ENCODE data around the gene EHD2. TPM values are rescaled to one million over a fixed set of nuclear protein-coding genes. Genes with fewer than 3 reads are reported as not detected.

Gene EHD2
- total RNA-seq, 1 donor from 2014 or later: 1.4 TPM

GRCh38 chr19:47679922-47680857, 33.0 kb upstream of the EHD2 start:
- Mint-ChIP-seq H3K9me3 (no peaks in the 10 kb centered on the region), H3K27ac (no peak overlapping the region), H3K36me3 (ENCODE audit: low read depth) (peaks cover 1% of the 10 kb centered on the region), H3K27me3 (ENCODE audit: low read depth) (no peaks in the 10 kb centered on the region), H3K4me1 (ENCODE audit: low read depth) (no peaks in the 10 kb centered on the region), H3K4me3 (ENCODE audit: low read depth) (no peak overlapping the region)
- intact Hi-C loops (cut with micrococcal nuclease): no loop called here
- no peak for DNase-seq (ENCODE audit: low spot score)

DNA sequence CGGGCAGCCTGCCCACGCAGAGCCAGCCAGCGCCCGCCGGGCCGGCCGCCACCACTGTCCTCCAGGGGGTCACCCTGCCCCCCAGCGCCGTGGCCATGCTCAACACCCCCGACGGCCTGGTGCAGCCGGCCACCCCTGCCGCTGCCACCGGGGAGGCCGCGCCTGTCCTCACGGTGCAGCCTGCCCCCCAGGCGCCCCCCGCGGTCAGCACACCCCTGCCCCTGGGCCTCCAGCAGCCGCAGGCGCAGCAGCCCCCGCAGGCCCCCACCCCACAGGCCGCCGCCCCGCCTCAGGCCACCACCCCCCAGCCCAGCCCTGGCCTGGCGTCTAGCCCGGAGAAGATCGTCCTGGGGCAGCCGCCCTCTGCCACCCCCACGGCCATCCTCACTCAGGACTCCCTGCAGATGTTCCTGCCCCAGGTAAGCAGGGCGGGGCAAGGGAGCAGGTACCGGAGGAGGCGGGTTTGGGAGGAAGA, 32.3 kb upstream of the EHD2 start:
- Mint-ChIP-seq H3K9me3 (no peaks in the 10 kb centered on the region), H3K4me1 (ENCODE audit: low read depth) (no peaks in the 10 kb centered on the region), H3K27ac (no peak overlapping the region), H3K36me3 (ENCODE audit: low read depth) (no peaks in the 10 kb centered on the region), H3K4me3 (ENCODE audit: low read depth) (no peak overlapping the region), H3K27me3 (ENCODE audit: low read depth) (no peaks in the 10 kb centered on the region)
- intact Hi-C loops (cut with micrococcal nuclease): no loop called here
- DNase-seq (ENCODE audit: low spot score): no peak

DNA sequence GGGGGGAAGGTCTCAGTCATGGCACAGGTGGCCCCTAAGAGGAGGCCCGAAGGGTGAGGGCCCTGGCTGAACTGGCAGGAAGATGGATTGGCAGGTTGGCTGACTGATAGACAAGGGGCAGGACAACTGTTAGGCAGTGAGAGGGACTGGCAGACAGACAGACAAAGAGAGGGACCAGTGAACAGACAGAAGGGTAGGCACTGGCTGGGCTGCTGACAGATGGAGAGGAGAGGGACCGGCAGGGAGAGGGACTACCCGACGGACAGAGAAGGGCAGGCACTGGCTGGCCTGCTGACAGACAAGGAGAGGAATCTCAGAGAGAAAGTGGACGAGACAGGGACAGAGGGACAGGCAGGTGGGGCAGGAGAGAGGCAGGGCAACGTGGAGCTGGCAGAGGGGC, 31.8 kb upstream of the EHD2 start:
- no peak overlapping the region for H3K27ac Mint-ChIP-seq
- H3K9me3 Mint-ChIP-seq: no peaks in the 10 kb centered on the region
- no peaks in the 10 kb centered on the region for H3K27me3 Mint-ChIP-seq (ENCODE audit: low read depth)
- DNase-seq (ENCODE audit: low spot score): no peak
- H3K4me3 Mint-ChIP-seq (ENCODE audit: low read depth): no peak overlapping the region
- no peaks in the 10 kb centered on the region for H3K4me1 Mint-ChIP-seq (ENCODE audit: low read depth)
- intact Hi-C loops (cut with micrococcal nuclease): no loop called here
- no peaks in the 10 kb centered on the region for H3K36me3 Mint-ChIP-seq (ENCODE audit: low read depth)

- no peak overlapping the region for H3K4me3 Mint-ChIP-seq (ENCODE audit: low read depth)
Observed at GRCh38 chr19:47681936-47682335, 31.3 kb upstream of the EHD2 start.

DNA sequence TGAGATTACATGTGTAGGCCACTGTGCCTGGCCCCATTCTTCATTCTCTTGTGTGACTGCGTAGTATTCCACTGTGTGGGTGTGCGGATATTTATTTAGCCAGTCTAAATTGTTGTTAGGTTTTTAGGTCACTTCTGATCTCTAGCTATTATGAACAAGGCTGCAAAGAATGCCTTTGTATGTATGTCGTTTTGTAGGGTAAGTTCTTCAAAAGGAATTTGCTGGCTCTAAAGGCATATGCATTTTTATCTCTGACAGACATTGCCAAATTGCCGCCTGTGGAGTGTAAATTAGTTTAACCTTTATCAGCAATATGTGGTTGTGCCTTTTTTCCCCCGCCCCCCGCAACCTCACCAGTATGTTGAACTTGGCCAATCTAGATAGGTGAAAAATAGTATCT, 30.3 kb upstream of the EHD2 start:
- Mint-ChIP-seq H3K27ac (no peak overlapping the region), H3K9me3 (no peaks in the 10 kb centered on the region), H3K4me3 (ENCODE audit: low read depth) (no peak overlapping the region), H3K4me1 (ENCODE audit: low read depth) (no peaks in the 10 kb centered on the region), H3K36me3 (ENCODE audit: low read depth) (no peaks in the 10 kb centered on the region), H3K27me3 (ENCODE audit: low read depth) (no peaks in the 10 kb centered on the region)
- DNase-seq (ENCODE audit: low spot score): no peak
- intact Hi-C loops (cut with micrococcal nuclease): no loop called here

More at GRCh38 chr19:47681936-47682335, 31.3 kb upstream of the EHD2 start:
- intact Hi-C loops (cut with micrococcal nuclease): no loop called here
- H3K4me1 Mint-ChIP-seq (ENCODE audit: low read depth): no peaks in the 10 kb centered on the region
- no peaks in the 10 kb centered on the region for H3K27me3 Mint-ChIP-seq (ENCODE audit: low read depth)
- H3K9me3 Mint-ChIP-seq: no peaks in the 10 kb centered on the region
- no peak for DNase-seq (ENCODE audit: low spot score)
- no peaks in the 10 kb centered on the region for H3K36me3 Mint-ChIP-seq (ENCODE audit: low read depth)
- no peak overlapping the region for H3K27ac Mint-ChIP-seq

GRCh38 chr19:47686679-47687450, 26.4 kb upstream of the EHD2 start:
- intact Hi-C loops (cut with micrococcal nuclease): no loop called here
- H3K4me3 Mint-ChIP-seq (ENCODE audit: low read depth): no peak overlapping the region

GRCh38 chr19:47687906-47688305, 25.3 kb upstream of the EHD2 start:
- Mint-ChIP-seq H3K9me3 (no peaks in the 10 kb centered on the region), H3K27ac (no peak overlapping the region), H3K4me1 (ENCODE audit: low read depth) (no peaks in the 10 kb centered on the region), H3K36me3 (ENCODE audit: low read depth) (peaks cover 4% of the 10 kb centered on the region), H3K4me3 (ENCODE audit: low read depth) (no peak overlapping the region), H3K27me3 (ENCODE audit: low read depth) (no peaks in the 10 kb centered on the region)
- intact Hi-C loops (cut with micrococcal nuclease): no loop called here
- no peak for DNase-seq (ENCODE audit: low spot score)

More at GRCh38 chr19:47686679-47687450, 26.4 kb upstream of the EHD2 start:
- peaks cover 4% of the 10 kb centered on the region for H3K36me3 Mint-ChIP-seq (ENCODE audit: low read depth)
- no peak overlapping the region for H3K27ac Mint-ChIP-seq
- no peaks in the 10 kb centered on the region for H3K9me3 Mint-ChIP-seq
- H3K27me3 Mint-ChIP-seq (ENCODE audit: low read depth): no peaks in the 10 kb centered on the region
- no peaks in the 10 kb centered on the region for H3K4me1 Mint-ChIP-seq (ENCODE audit: low read depth)
- DNase-seq (ENCODE audit: low spot score): no peak

- Mint-ChIP-seq H3K36me3 (ENCODE audit: low read depth) (peaks cover 4% of the 10 kb centered on the region), H3K27ac (no peak overlapping the region), H3K4me1 (ENCODE audit: low read depth) (no peaks in the 10 kb centered on the region), H3K27me3 (ENCODE audit: low read depth) (no peaks in the 10 kb centered on the region), H3K4me3 (ENCODE audit: low read depth) (no peak overlapping the region), H3K9me3 (no peaks in the 10 kb centered on the region)
- DNase-seq (ENCODE audit: low spot score): no peak
- intact Hi-C loops (cut with micrococcal nuclease): no loop called here
Observed at GRCh38 chr19:47691090-47691489, 22.1 kb upstream of the EHD2 start.

DNA sequence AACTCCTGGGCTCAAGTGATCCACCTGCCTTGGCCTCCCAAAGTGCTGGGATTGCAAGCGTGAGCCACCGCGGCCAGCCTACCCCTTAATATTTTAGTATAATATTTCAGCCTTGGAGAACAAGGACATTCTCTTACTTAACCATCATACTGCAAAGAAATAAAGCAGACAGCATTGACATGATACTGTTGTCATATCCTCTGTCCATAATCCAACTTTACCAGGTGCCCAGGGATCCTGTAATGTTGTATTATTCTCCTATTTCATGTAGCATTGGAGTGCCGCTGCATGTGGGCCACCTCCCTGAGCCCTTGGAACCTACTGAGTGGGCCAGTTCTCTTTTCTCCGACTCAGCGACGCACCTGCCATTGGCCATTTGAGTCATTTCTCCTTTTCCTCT, 21.4 kb upstream of the EHD2 start:
- intact Hi-C loops (cut with micrococcal nuclease): no loop called here
- H3K4me1 Mint-ChIP-seq (ENCODE audit: low read depth): no peaks in the 10 kb centered on the region
- peaks cover 4% of the 10 kb centered on the region for H3K36me3 Mint-ChIP-seq (ENCODE audit: low read depth)
- H3K27me3 Mint-ChIP-seq (ENCODE audit: low read depth): no peaks in the 10 kb centered on the region
- H3K4me3 Mint-ChIP-seq (ENCODE audit: low read depth): no peak overlapping the region
- no peaks in the 10 kb centered on the region for H3K9me3 Mint-ChIP-seq
- no peak for DNase-seq (ENCODE audit: low spot score)
- no peak overlapping the region for H3K27ac Mint-ChIP-seq

DNA sequence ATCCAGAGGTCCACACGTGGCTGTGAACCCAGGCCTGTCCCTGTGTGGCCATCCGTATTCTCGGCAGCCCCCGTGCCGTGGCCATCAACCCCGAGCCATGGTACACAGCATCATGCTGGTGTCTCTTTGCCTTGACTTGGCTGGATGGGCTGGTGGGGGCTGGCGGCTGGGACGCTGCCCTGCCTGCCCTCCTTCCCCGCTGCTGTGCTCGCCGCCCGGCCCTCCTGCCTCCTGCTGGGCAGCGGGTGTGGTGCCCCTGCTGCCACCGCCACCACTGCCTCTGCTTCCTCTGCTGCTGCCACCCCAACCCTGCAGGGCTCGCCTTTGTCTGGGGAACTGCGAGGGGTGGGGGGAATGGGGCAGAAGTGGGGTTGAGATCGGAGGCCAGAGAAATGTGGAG, 19.7 kb upstream of the EHD2 start:
- intact Hi-C loops (cut with micrococcal nuclease): no loop called here
- Mint-ChIP-seq H3K27me3 (ENCODE audit: low read depth) (no peaks in the 10 kb centered on the region), H3K9me3 (no peaks in the 10 kb centered on the region), H3K27ac (no peak overlapping the region), H3K36me3 (ENCODE audit: low read depth) (peaks cover 4% of the 10 kb centered on the region), H3K4me1 (ENCODE audit: low read depth) (no peaks in the 10 kb centered on the region), H3K4me3 (ENCODE audit: low read depth) (no peak overlapping the region)
- DNase-seq (ENCODE audit: low spot score): no peak

DNA sequence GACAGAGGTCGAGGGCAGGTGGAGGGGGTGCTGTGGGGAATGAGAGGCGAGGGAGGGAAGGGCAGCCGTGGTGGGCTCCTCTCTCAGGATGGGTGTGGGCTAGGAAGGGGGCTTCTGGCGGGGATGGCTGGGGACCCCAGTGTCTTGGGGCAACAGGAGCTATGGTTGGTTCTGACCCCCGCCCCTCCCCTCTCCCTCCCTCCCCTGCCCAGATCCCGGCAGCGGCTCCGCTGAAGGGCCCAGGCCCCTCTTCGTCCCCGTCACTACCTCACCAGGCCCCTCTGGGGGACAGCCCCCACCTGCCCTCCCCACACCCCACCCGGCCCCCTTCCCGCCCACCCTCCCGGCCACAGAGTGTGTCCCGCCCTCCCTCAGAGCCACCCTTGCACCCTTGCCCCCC, 19.3 kb upstream of the EHD2 start:
- no peaks in the 10 kb centered on the region for H3K9me3 Mint-ChIP-seq
- intact Hi-C loops (cut with micrococcal nuclease): no loop called here
- H3K36me3 Mint-ChIP-seq (ENCODE audit: low read depth): peaks cover 4% of the 10 kb centered on the region
- H3K4me1 Mint-ChIP-seq (ENCODE audit: low read depth): no peaks in the 10 kb centered on the region
- no peak overlapping the region for H3K27ac Mint-ChIP-seq
- H3K4me3 Mint-ChIP-seq (ENCODE audit: low read depth): no peak overlapping the region
- DNase-seq (ENCODE audit: low spot score): no peak
- no peaks in the 10 kb centered on the region for H3K27me3 Mint-ChIP-seq (ENCODE audit: low read depth)

DNA sequence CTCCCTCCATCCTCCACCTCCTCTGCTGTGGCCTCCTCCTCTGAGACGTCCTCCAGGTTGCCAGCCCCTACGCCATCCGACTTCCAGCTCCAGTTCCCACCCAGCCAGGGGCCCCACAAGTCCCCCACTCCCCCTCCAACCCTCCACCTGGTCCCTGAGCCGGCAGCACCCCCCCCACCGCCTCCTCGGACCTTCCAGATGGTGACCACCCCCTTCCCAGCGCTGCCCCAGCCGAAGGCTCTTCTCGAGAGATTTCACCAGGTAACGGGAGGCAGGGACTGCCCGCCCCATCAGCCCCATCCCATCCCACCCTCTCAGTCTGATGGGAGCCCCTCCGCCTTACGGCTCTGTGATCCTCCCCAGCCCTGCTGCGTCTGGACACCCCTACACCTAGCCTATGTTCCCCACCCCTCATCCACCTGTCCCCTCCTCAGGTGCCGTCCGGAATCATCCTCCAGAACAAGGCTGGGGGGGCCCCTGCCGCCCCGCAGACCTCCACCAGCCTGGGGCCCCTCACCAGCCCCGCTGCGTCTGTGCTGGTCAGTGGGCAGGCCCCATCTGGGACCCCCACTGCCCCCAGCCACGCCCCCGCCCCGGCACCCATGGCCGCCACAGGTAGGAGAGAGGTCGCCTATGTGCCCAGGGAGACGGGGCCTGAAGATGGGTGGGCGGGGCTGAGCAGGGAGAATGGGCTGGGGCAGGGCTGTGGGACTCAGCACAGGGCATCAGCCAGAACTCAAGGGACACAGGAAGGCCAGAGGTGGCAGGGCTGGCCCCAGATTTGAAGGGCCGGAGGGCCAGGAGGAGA, 18.6 kb upstream of the EHD2 start:
- H3K4me3 Mint-ChIP-seq (ENCODE audit: low read depth): no peak overlapping the region
- H3K36me3 Mint-ChIP-seq (ENCODE audit: low read depth): peaks cover 5% of the 10 kb centered on the region
- H3K9me3 Mint-ChIP-seq: no peaks in the 10 kb centered on the region
- no peak overlapping the region for H3K27ac Mint-ChIP-seq
- no peaks in the 10 kb centered on the region for H3K27me3 Mint-ChIP-seq (ENCODE audit: low read depth)
- DNase-seq (ENCODE audit: low spot score): no peak
- H3K4me1 Mint-ChIP-seq (ENCODE audit: low read depth): no peaks in the 10 kb centered on the region
- intact Hi-C loops (cut with micrococcal nuclease): no loop called here

Data from activated T-helper 2 cell treated with anti-CD3 and anti-CD28 coated beads, Interferon-gamma antibody, Interleukin-2, Interleukin-4, amounts not matched to agents 10 μg/mL and 5 μg/mL and 100 μg/mL, durations not matched to agents 14 hours and 24 hours and 36 hours (primary cell).